GM19467 (cell line): Measurements from ENCODE around the gene TMEM183A.

Experiments
- ATAC-seq: cut with Tn5 transposase; IDR thresholded peaks from one replicate; pipeline ENCODE4 v1.9.1; 2021; ENCODE audit warnings: mild to moderate bottlenecking, moderate library complexity; ENCODE audit not compliant: unreplicated experiment

TMEM183A gene

GRCh38 chr1:203045821-203046594 lies 38.8 kb downstream of the TMEM183A start:
- ATAC-seq, result no peak

DNA sequence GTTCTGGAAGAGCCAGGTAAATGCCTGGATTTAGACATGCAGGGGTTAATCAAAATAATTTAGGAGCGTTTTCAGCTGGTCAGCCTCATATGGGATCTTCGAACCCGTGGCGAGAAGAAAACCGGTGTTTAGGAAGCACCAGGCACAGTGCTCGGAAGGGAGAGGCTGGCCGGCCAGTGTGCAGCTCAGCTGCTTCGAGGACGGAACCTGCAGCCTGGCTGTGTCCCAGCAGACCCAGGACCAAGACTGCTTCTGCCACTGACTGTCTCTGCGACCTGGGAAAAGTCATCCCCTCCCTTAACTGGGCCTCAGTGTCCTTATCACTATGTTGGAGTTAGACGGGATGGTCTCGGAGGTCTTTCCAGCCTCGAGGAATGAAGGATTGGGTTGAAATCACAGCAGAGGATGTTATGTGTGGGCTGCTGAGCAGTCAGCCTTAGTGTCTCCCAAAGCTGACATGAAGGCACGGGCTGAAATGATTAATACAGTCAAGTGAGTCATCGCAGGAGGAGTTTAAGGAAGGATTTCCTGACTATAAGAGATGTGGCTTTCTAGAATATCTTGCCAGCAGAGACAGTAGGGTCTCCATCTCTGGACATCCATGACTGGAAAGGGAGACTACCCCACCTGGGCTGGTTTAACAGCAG lies 39.9 kb downstream of the TMEM183A start:
- no peak for ATAC-seq

GRCh38 chr1:203048086-203048485 lies 40.9 kb downstream of the TMEM183A start:
- ATAC-seq, result no peak

DNA sequence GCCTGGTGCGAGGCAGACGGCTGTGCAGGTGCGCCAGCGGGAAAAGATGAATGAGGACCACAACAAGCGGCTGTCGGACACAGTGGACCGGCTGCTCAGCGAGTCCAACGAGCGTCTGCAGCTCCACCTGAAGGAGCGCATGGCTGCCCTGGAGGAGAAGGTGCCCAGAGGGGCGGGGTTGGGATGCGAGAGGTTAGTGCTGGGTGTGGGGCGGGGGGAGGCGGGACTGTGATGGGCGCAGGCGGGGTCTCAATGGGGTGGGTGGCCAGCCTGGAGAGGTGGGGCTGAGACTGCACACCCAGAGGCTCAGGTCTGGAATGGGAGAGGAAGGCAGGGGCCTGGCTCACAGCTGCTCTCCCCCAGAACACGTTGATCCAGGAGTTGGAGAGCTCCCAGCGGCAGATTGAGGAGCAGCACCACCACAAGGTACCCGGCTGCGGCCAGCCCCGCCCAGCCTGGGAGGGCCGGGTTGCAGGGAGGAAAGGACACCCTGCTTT lies 41.4 kb downstream of the TMEM183A start:
- no peak for ATAC-seq

DNA sequence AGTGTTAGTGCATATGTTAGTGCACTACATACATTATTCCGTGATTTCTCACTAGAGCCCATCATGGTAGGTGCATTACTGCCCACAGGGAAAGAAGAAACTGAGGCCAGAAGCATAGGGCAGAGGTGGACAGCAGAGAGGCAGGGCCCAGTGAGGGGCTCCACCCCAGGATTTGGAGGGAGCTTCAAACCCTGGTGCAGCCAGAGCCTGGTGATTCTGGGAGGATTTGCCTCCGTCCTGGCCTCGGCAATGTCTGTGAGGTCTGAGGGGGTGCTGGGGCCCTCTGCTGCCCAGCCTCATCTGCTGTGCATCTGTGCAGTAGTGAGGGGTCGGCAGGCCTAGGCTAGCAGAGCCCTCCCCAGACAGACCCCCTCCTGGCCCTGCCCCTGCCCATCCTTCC lies 41.9 kb downstream of the TMEM183A start:
- ATAC-seq, result no peak

DNA sequence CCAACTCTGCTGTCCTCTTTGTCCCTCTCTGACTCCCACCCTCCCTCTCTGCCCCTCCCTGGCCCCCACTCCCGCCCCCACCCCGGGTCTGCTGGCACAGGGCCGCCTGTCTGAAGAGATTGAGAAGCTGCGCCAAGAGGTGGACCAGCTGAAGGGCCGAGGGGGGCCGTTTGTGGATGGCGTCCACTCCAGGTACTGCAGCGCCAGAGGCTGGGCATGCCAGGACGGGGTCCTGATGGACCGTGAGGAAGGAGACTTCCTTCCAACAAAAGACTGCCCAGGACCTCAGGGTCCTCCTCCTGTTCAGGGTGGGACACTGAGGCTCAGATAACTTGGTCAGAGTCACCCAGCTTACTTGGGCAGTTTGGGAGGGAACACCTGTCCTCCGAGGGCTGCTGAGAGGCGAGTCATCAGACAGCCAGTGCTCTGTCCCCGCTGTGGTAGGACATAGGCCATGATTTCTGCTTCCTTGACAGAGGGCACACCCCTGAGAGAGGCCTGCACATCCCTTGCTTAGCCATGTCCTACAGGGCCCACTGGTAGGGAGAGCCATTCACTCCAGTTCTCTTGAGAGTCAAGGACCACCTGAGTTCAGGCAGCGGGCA lies 42.5 kb downstream of the TMEM183A start:
- no peak for ATAC-seq

- no peak for ATAC-seq
These were observed 43.7 kb downstream of the TMEM183A start for GRCh38 chr1:203050826-203051225.

GRCh38 chr1:203051841-203052324 lies 44.7 kb downstream of the TMEM183A start:
- ATAC-seq, result no peak

- no peak for ATAC-seq
These were observed 45.4 kb downstream of the TMEM183A start for GRCh38 chr1:203052601-203053000.

GRCh38 chr1:203054184-203054583 lies 47.0 kb downstream of the TMEM183A start:
- no peak for ATAC-seq

DNA sequence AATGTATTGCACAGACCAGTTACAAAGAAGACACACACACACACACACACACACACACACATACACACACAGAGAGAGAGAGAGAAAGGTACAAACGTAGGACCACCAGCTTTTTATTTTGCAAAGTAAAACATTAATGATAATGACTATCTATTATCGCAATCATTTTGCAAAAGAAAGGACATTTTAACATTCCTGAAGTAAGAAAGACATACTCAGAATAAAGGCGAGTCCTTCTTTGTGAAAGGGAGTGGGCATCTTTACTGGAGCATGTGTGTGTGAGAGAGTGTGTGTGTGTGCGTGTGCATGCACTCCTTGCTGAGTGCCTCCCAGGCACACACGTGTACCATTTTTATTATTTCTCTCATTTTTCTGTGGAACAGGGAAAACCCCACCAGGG lies 47.5 kb downstream of the TMEM183A start:
- no peak for ATAC-seq

DNA sequence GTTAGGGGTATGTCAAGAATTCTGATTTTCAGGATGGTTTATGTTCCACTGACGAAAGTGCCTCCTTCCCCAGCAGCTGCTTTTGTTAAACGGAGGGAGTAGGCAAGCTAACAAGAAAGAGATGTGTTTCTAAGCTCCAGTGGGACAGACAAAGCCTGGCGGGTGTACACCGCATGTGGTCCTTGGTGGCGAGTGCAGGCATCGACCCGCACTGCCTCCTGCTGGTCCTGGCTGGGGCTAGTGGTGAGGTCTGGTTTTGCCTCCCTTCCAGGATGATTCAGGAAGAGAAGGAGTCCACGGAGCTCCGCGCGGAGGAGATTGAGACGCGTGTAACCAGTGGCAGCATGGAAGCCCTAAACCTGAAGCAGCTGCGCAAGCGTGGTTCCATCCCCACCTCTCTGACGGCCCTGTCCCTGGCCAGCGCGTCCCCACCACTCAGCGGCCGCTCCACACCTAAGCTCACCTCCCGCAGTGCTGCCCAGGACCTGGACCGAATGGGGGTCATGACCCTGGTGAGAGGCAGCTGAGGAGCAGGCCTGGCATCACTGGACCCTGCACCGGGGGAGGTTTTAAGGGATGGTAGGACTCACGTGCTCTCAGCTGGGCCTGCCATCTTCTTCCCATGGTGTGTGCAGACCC lies 48.1 kb downstream of the TMEM183A start:
- ATAC-seq, result no peak

GRCh38 chr1:203056012-203056411 lies 48.8 kb downstream of the TMEM183A start:
- no peak for ATAC-seq

DNA sequence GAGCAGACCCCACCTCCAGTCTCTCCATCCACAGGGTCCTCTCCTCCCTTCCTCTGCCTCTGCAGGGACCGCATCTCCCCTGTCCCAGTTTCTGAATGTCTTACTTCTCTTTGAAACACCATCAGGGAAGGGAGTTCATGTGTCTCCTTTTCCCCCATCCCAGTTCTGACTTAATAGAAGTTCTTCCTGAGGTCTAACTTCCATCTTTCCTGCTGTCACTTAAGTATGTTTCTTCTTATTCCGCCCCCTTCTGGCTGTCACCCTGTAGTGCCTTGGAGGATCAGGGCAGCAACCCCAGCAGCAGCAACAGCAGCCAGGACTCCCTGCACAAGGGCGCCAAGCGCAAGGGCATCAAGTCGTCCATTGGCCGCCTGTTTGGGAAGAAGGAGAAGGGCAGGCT lies 49.3 kb downstream of the TMEM183A start:
- no peak for ATAC-seq

- ATAC-seq, result no peak
These were observed 50.9 kb downstream of the TMEM183A start for GRCh38 chr1:203057911-203058675.

DNA sequence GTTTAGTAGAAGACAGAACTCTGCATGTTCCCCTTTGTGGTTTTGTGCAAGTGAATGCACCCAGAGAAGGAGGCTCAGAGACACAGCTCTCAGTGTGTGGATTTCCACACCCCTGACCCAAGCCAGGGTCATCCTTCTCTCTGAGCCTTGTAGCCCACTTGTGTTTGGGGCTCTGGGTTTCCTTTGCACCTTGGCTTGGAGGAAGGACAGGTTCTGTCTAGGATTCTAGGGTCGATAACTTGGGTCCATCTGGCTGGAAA lies 51.4 kb downstream of the TMEM183A start:
- ATAC-seq, result no peak

- ATAC-seq, result no peak
These were observed 52.3 kb downstream of the TMEM183A start for GRCh38 chr1:203059485-203059884.

- ATAC-seq, result no peak
These were observed 52.9 kb downstream of the TMEM183A start for GRCh38 chr1:203060115-203060514.

DNA sequence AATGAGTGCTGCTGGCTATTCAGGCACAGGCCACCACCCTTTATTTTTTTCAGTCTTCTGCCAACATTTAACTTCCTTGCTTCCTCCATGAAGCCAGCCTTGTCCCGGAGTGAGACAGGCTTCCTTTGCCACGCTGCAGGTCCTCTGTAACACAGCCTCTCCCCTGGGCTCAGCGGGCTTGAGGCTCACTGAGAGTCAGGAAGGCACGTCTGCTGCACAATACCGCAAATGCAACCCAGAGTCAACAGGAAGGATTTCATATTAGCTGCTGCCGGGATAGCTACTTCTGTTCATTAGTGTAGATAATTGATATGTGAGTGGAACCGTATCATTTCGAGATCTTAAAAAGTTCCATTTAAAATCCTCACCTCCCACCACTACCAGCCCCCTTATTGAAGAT lies 56.1 kb downstream of the TMEM183A start:
- no peak for ATAC-seq

DNA sequence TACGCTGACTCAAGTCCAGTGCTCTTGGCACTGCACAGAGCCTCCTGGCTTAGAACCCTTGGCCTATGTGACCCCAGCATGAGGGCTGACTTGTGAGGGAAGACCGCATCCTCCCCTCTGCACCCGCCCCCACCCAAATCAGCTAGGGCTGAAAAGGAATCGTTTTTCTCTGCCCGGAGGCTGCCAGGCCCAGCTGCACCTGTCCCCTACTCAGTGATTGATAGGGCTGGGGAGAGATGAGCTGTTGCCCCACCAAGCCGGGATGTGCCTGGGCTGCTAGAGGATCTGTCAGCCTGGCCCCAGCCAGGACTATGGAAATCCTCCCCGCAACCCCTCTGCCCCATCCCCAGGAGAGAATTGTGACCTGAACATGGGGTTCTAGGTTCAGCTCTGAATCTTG lies 58.0 kb downstream of the TMEM183A start:
- no peak for ATAC-seq

DNA sequence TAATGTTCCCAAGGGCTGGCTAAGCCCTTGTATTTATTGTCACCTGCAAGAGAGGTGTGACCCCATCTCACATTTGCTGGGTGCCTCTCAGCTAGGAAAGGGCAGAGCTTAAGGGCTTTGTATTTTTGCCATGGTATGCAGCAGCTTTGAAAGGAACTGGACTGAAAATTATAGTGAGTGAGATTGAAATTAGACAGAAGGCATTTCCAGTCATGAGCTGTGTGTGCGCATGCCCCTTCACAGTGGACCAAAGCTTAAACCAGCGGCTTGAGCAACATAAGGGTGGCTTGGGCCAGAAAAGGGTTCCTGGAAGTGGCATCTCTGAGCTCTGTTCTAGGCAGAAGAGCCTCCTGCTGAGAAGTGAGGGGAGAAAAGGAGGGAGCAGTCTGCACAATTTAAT lies 58.8 kb downstream of the TMEM183A start:
- ATAC-seq, result no peak
